T-helper 2 cell treated with Interferon-gamma antibody and Interleukin-4, amounts not matched to agents 100 ng/mL and 5 ng/mL, for 36 hours (primary cell): ENCODE measurements around the gene TELO2. TPM values are rescaled to one million over a fixed set of nuclear protein-coding genes. Genes with fewer than 3 reads are reported as not detected.
"Not testable (repeated sequence)": the region's sequence is repeated elsewhere in the genome, so short reads cannot be mapped to it uniquely, and the experiment has no call there.

Experiments used
- intact Hi-C: fragments of 100-400 bp; cut with micrococcal nuclease; formaldehyde crosslinking; loops from one replicate; pipeline ENCODE4 v1.15.1; 2023
- total RNA-seq: library from RNA; stranded (reverse); gene quantifications from 2 replicates; pipeline ENCODE4 v1.2.3, GENCODE V29; 2022

TELO2 gene
- total RNA-seq, 1 donor from 2014 or later, result 61.4 TPM

- intact Hi-C loops, result no loop called here
Measured at GRCh38 chr16:1457489-1458245, 35.5 kb upstream of the TELO2 start.

GRCh38 chr16:1458336-1458976 is 34.7 kb upstream of the TELO2 start:
- intact Hi-C loops, result no loop called here

DNA sequence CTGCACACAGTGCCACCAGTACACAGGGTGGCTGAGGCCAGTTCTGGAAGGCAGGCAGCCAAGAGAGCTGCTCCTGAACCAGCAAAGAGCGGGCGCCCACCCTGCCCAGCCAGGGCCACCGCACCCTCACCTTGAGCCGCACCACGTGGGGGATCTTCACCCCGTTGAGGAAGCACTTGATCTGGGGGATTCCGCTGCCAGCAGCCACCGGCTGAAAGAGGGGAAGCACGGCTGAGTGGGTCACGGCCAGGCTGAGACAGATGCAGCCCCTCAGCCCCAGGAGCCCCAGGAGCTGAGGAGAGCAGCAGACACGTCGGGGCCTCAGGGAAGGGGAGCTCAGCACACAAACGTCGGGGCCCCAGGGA is 34.2 kb upstream of the TELO2 start:
- intact Hi-C loops, result no loop called here

- intact Hi-C loops, result no loop called here
Measured at GRCh38 chr16:1459967-1460366, 33.2 kb upstream of the TELO2 start.

- intact Hi-C loops, result no loop called here
Measured at GRCh38 chr16:1460602-1461138, 32.5 kb upstream of the TELO2 start.

DNA sequence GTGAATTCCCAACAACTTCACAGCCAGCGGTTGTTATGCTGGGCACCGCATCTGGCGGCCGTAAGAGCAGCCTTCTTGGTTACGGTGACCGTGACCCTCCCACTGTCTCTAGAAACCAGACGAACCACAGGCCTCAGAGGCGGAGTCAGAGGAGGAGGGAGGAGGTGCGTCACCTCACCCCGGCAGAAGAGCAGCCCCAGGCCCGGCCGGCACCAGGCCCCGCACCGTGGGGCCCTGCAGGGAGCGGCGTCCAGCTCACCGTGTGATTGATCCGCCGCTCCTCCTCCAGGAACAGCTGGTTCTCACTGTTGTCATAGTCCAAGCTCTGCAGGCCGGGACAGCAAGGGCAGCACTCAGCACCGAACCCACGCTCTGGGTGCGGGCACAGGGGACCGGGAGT is 32.0 kb upstream of the TELO2 start:
- intact Hi-C loops, result no loop called here

- intact Hi-C loops, result no loop called here
Measured at GRCh38 chr16:1464196-1464893, 28.8 kb upstream of the TELO2 start.

- intact Hi-C loops, result no loop called here
Measured at GRCh38 chr16:1464894-1465566, 28.1 kb upstream of the TELO2 start.

GRCh38 chr16:1465567-1465915 is 27.6 kb upstream of the TELO2 start:
- intact Hi-C loops, result no loop called here

GRCh38 chr16:1466054-1466453 is 27.1 kb upstream of the TELO2 start:
- intact Hi-C loops, result no loop called here

GRCh38 chr16:1466968-1467521 is 26.1 kb upstream of the TELO2 start:
- intact Hi-C loops, result no loop called here

GRCh38 chr16:1468426-1468810 is 24.7 kb upstream of the TELO2 start:
- intact Hi-C loops, result no loop called here

GRCh38 chr16:1469141-1469540 is 24.0 kb upstream of the TELO2 start:
- intact Hi-C loops, result not testable (repeated sequence)

GRCh38 chr16:1469693-1470201 is 23.4 kb upstream of the TELO2 start:
- intact Hi-C loops, result no loop called here

GRCh38 chr16:1470481-1471251 is 22.5 kb upstream of the TELO2 start:
- intact Hi-C loops, result no loop called here

DNA sequence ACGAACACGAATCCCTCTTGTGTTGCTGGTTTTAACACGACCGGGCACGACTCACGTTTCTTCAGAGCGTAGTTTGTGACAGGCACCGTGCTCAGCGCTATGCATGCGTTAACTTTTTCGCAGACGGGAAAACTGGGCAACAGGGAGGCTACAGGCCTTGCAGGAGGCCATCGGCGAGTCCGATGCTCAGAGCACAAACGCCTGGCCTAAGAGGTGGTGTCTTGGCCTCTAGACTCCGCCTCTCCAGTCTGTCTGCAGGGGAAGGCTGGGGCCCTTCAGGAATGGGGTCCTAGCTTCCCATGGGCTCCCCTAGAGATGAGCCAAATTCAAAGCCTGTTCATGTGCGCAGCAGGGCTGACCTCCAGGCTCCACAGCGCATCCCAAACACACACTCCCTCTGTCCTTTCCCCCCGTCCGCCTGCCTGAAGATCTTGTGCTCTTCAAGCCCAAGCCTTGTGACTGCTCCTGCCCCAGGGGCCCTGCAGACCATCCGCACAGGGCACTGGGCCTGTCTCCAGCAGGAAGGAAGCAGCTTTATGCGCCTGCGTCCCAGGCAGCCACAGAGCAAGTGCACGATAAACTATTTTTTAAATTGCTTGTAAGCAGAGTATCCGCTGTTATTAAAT is 21.5 kb upstream of the TELO2 start:
- intact Hi-C loops, result no loop called here

DNA sequence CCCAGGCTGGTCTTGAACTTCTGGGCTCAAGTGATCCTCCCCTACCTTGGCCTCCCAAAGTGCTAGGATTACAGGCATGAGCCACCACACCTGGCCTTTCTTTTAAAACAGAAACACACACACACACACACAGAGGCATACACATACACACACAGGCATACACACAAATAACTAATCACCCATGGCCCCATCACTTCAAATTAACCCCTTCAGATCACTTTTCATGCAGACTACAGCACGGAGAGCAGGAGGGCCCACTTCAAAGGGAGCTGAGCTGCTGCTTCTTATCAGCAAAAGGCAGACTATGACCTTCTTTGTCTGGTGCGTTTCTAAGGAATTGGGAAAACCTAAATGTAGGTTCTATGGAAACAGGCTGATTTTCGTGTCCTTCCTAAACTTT is 20.2 kb upstream of the TELO2 start:
- intact Hi-C loops, result no loop called here

- intact Hi-C loops, result loop anchor here (2.0 kb wide), 2 partner anchors 19 to 53 kb away; partner anchors contain the start of genes TELO2 and UQCC4
Measured at GRCh38 chr16:1474082-1474795, 18.9 kb upstream of the TELO2 start.
